NCI-H1694 treated with DMSO at 0.1 percent for 48 hours (cell line): ENCODE data around the gene GRID1.

Experiments
- DNase-seq: peaks from one replicate; lab custom pipeline; 2025; lab: John Stamatoyannopoulos, UW

Gene GRID1

DNA sequence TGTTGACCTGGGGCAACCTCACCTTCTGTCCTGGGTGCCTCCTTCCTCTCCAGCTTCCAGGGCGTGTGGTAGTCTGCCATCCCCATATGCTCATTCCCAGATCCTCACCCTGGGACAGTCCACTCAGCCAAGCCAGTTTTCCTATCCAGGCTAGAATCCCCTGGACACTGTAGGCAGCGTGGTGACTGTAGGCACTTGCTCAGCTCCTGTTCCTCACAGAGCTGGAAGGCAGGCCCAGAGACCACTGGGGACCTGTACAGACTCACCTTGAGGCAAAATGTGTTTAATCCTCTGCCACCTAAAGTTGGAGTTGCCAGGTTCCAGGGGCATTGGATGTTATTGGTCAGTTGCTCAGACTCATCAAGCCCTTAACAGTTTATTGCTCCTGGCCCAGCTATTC, 2.4 kb upstream of the GRID1 start:
- DNase-seq, result no peak

DNA sequence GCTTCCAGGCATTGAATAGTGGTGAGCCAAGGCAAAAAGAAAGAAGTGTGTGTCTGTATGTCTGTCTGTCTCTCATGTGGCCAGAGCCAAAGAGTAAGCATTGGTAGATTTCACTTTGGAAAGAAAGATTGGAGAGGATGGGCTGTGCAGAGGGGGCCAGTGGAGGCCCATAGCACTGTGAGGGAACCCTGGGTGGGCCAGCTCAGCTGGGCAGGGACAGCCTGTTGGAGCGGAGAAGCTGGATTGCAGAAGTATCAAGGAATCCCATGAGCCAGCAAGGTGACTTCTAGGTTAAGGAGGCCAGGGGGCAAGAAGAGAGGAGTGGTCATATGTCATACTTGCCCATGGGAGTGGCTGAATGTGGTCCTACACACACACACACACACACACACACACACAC, 1.5 kb upstream of the GRID1 start:
- no peak for DNase-seq

DNA sequence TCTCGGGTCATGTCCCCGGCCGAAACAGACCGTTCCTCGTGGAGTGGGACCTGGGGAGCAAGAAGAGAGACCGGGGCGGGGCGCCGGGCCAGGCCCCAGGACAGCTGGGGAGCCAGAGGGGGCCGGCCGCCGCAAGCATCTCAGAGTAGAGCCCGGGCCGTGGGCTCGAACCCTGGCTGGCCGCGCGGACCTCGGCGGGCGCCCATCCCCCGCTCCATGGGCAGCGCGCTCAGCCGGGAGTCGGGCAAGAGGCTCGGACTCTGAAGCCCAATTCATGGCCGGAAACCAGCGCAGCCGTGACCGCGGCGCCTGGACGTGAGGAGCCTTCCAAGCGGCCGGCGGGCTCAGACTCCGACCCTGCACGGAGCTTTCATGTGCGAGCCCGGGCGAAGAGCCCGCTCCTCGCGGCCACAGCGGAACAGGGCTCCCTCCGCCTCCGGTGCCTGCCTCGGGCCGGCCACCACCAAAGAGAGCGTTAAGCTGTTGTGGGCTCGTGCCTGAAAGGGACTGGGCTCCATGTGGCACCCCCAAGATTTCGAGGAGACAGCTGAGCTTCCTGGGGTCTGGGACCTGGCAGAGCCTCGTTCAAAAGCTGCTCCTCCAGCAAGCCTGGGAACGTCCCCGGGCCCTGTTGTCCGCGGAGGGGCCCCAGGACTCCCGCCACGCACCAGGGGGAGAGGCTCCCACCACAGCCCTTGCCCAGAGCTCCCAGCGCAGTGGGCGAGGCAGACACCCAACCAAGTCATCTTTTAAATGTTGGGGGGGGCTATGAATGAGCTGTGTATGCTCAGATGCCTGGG, 757 bp upstream of the GRID1 start:
- DNase-seq, result no peak

DNA sequence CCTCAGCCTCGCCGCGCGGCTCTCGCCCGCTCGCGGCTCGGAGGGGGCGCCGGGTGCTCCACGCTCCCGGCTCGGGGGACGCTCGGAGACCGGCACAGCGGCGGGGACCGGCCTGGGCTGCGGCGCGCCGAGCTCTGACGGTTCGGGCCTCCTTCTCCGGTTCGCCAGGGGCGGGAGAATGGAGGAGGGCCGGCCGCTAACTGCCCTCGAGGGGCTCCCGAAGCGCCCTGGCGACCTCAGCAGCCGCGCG, 232 bp upstream of the GRID1 start:
- no peak for DNase-seq

DNA sequence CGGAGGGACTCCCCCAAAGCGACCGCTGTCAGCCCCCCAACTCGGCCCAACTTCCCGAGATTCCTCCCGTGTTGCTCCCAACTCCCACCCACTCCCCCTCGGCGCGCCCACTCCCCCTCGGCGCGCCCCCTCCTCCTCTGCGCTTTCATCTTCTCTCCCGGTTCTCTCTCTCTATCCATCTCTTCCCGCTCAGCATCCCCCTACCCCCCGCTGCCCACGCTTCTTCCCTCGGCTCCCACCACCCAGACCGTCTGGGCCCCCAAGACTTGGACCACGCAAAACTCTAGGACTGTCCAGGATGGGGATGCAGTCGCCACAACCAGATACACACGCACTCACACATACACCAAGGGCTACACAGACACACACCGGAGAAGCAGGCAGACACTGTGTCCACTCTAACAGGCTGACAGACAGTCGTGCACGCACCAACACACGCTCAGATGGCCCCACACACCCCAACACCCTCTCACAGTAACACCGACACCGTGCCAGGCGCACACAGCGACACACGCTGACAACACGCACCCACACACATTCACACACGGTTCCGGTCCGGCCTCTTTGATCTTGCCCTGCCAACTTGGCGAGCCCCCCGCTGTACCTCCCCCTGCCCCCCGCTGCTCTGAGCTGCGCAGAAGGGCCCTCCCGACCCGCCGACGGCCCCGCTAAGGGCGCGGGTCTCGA, 1.1 kb downstream of the GRID1 start:
- DNase-seq, result no peak

DNA sequence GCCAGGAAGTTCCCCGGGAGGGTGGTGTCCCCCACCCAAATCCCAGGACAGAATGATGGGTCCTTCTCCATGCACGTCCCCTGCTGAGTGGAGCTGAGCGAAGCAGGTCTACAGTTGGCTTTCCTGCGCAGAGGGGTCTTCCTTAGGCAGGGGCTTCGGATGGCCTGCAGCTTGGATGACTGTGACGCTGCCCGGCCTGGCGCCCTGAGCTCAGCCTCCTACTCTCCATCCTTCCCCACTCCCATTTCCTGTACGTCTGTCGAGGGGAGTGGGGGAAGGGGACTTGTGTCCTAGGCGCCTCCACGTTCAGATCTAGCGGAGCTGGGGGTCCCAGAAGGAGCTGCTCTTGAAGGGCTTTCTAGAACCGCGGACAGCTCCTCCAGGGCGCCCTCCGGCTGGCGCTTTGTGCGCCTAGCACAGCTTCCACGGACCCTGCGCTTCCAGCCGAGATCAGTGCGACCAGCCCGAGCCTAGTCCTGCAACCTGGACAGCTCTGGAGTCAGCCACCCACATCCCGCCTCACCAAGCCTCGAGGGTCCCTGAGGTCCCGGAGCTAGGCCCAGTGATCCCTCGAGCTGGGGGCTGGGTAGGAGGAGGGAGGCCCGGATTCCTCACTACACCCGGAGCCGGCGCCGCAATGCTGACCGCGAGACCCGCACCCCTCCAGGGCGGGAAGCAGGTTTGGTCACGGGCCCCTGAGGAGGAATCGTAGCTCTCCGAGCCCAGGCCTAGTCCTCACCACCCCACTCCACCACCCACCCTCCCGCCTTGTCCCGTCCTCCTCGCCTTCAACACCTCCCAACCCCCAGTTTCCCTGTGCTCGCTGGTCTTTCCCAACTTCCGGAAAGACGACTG, 1.9 kb downstream of the GRID1 start:
- no peak for DNase-seq

DNA sequence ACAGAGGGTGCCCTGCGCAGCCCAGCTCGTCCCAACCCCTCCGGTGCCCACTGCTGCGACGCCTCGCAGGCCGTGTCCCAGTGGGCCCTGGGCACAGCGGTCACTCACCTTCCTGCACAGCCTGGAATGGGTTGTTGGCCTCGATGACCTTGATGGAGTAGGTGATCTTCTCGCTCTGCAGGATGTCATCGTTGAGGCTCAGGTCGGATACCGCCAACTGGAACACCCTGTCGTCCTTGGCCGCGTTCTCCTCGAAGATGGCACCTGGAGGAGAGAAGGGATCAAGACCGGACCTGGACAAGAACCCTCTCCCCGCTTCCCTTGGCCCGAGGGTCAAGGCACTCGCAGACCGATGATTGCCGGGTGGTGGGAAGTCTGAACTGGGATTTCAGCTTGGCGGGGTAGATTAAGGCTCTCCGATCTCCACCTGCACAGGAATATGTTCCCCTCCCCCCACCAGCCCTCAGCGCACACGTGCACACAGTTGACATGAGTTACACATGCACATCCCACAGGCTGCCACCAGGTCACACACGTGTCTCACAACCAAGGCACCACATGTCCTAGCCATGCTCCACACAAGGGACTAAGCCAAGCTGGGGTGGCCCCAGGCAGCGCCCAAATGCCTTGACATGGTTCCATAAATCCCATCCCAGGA, 2.6 kb downstream of the GRID1 start:
- no peak for DNase-seq

DNA sequence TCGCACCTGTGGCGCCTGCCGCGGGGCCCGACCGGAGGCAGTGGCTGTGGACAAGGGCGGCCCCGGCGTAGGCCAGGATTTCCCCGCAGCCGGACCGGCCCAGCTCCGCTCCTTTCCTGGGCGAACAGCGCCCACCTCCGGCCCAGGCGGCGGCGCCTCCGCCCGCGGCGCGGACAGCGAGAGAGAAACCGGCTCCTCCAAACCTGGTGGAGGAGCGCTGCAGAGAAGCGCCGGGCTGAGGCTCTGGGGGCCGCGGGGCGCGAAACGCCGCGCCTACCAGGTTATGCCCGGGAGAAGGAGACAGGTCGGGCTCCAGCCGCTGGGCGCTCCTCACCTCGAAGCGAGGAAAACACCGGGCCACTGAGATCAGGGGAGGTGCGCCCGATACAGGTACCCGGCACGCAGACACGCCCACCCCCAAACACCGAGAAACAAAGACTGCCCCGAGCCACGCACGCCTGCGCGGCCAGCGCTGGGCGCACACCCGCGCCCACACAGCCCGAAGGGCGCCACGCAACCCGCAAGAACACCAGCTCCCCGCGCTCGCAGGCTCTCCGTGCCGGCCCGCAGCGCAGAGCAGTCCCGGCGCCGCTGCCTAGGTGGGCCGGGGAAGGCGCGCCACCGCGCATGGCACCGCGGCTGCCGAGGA, 3.3 kb downstream of the GRID1 start:
- DNase-seq, result no peak

DNA sequence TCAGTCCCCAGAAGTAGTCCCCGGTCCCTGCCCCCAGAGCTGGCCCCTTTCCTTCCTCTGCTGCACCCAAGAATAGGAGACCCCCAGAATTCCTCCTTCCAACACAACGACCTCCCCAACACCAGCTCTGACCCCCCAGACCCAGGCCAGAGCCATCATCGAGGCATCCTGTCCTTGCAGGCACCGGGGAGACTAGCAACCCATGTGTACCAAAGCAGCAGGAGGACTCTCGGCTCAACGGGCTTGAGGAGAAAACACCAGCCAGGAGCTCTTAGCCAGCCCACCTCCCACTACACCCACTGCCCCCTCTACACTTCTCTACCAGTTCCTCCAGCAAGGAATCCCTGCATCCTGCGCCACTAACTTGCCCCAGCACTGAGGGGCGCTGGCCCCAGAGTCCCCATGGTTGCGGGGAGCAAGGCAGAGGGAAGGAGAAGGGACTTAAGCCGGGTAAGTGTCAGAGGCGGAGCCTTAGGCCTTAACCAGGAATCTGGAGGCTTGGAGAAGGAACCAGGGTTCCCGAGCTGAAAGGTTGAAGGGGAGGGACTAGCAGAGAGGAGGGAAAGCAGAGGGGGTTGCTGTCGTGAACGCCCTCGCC, 3.9 kb downstream of the GRID1 start:
- DNase-seq, result no peak

DNA sequence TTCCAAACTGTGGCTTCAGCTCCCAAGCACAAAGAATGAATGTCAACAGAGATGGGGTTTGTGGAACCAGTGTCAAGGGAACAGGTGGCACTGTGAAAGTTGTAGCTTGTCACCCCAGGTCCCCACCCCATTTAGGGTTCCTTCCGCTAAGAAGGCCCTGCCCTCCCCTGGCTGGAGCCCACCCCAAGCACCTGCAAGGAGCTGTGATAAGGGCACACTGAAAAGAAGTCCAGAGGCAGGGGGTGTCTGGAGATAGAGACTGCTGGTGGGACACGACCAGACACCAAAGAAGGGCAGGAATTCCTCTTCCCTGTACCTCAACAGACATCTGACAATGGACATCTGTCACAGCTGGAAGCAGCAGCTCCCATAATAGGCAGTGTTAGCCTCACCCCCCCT, 4.5 kb downstream of the GRID1 start:
- no peak for DNase-seq

DNA sequence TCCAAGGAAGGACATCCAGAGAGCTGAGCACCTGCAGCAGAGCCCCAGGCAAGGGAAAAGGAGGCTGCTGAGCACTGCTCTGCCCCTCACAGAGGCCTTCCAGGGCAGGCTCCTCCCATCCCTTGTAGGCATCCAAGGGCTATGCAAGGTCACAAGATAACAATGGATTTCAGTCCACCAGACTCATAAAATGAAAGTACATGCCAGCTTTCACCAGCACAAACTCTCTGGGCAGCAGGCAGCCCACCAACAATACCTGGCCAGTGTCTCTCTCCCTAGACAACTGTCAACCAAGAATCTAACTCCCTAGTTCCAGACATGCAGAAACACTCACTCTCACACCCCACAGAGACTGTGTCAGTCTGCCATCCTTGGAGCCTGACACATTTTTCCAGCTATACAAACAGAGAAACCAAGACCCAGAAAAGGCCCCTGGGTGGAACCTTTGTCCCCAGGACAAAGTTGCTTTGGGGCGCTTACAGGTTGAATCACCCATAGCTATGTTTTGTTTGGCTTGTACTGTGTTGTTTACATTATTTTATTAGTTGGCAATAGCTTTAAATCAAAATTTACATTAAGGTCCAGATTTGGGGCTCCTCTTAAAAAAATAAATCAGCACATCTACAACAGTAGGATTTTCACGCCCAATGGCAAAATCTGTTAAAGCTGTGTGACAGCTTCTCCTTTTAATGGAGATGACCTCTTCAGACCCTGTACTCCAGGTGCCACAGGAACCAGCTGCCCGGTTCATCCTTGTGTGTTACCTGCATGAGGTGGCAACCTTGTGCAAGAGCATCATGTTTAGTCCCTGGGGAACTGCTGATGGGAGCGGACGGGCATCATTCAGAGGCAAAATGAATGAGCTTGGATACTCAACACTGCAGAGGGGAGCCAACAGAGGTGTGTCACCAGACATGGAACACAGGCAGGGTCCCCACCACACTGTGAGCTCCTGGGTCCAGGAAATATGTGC, 5.2 kb downstream of the GRID1 start:
- DNase-seq, result no peak

DNA sequence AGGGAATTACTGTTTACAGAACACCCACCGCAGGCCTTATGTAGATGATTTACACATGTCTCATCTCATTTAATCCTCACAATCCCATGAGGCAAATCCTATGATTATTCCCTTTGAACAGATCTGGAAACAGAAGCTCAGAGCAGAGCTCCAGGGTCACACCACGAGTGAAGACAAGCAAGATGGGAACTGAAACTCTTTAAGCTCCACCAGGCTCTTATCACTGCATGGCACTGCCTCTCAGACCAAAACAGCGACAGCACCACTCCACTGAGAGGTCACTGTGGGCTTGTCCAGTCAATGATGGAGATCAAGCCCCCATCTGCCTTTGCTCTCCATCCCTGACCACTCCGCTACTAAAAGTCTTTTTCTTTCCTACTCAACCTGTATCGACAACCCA, 5.9 kb downstream of the GRID1 start:
- no peak for DNase-seq

DNA sequence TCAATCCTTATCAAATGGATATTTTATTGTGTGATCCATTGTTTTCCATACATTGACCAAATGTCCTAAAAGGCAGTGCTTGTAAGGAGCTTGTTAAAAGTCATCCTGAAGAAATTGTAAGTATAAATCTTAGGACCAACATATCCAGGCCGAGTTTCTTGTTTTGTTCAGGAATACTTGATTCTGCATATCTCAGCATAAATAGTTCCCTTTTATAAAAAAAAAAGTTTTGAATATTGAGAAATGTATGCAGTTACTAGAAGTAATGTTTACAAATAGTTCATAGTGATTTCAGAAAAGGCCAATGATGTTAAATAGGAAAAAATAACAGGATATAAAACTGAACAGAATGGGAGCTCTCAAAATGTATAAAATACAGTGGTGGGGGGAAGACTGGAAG, 6.6 kb downstream of the GRID1 start:
- no peak for DNase-seq

DNA sequence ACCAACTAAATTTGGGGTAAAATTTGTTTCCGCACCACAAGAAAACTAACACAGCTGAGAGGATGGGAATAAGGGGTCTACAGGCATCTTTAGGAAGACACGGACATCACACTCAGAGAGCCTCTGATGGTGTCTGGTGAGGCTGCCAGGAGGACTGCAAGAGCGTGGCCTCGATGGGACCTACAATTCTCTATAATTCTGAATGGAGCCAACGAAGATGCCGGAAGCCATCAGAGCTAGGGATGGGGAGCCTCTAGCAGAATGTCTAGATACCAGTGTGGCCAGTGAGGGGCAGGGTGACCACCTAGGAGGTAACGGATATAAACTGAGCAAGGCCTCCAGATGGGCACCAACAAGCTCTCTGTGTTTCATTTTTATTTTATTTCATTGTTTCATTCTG, 7.5 kb downstream of the GRID1 start:
- DNase-seq, result no peak

DNA sequence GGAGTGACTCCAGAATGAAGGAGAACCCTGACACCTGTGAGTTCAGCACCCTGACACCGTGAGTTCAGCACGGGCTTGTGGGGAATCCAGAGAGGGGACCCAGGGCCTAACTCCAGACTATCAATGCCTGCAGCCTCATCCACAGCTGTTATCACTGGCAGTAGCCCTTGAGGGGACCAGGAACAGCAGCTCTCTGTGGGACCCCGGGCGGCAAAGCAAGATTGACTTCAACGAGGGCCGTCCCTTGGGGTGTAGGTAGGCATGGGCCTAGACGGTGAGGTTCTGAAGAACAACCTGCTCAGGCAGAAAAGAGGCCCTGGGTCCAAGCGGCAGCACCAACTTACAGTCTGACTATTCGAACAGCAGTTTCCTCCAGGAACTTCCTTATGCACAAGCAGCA, 8.9 kb downstream of the GRID1 start:
- DNase-seq, result no peak

DNA sequence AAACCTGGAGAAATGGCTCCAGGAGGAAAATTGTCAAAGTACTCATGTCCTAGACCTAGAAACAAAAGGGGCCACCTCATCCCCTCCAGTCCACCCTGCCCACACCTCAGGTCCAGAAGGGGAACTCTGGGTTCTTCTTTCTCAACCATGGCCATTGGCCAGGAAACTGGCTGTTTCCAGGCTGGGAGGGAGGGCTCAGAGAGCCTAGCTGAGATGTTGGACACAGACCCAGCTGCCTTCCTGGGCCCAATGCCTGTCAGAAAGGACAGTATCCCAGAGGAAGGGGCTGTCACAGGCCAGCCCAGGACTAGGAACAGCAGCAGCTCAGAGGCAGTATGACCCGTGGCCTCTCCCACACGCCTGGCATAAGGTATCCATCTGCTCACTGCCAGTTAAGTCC, 9.6 kb downstream of the GRID1 start:
- no peak for DNase-seq

DNA sequence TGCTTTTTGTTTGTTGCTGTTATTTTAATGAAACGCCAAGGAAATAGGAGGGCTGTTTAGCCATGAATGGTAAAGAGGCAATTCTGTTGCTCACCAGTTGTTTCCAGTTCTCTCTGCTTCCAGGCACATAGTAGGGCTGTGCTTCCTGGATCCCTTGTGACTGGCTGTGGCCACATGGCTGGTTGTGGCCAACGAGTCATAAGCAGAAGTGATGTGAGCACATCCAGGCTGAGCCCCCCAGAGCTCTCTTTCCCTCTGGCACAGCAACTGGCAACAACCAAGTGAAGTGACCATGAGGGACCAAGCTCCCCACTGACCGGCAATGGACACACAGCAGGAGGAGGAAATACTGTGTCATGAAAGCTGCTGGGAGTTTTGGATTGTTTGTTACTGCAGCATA, 10.3 kb downstream of the GRID1 start:
- DNase-seq, result no peak

DNA sequence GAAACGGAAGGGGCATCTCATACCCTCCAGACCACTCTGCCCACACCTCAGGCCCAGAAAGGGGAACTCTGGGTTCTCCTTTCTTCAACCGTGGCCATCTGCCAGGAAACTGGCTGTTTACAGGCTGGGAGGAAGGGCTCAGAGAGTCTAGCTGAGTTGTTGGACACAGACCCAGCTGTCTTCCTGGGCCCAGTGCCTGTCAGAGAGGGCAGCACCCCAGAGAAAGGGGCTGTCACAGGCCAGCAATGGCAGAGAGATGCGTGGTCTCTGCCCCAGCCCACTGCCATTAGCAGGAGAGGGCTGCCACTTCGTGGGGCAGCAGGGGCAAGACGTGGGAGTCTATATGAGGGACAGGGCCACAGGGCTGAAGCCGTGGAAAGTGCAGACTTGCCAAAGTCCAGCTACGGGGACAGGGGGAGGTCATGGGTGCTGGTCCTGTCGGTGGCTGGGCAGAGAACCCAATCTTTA, 11.0 kb downstream of the GRID1 start:
- no peak for DNase-seq

DNA sequence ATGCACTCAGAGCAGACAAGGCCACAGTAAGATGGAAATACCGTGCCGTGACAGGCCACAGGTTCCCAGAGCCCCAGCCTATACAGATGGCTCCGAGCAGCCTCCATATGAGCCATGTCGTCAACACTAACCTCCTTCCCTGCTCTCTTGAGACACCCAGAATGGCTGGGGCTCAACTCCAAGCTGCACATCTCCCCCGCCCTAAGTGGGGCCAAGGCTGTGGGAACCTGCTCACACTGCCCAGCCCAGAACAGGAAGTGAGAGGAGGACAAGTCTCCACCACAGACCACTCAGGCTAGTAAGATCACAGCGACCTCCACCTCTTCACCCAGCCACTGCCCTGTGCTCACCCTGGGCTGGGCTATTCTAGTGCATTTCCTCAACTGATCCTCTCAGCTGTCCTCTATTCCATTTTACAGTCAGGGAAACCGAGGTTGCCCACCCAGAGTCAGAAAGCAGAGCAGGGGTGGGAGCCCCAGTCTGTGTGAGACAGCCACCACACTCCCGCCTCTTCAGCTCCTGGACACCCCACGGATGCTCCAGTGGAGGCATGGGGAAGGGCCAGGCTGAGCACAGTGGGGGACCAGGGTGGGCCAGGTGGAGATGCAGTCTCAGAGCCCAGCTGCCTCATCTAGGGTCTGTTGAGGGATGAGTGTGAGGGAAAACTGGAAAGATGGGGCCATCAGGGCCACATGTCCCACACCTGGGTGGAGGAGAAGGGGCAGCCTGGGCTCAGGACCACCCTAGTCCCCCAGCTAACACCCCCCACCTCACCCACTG, 11.6 kb downstream of the GRID1 start:
- no peak for DNase-seq
